PC-3 (cell line): ENCODE results near the gene XCR1. TPM values are rescaled to one million over a fixed set of nuclear protein-coding genes. Genes with fewer than 3 reads are reported as not detected.

Experiments
- ATAC-seq: fragments of 200-7000 bp; cut with Tn5 transposase; 2 replicates; pipeline ENCODE4 v1.9.1; 2020; ENCODE audit warnings: mild to moderate bottlenecking, moderate library complexity
- BruUV-seq: library from RNA; stranded (reverse); fragments of 400-500 nt; replicated peaks from 2 replicates; lab custom pipeline; 2021; lab: Mats Ljungman, UMichigan
- CTCF ChIA-PET: fragments of 300-600 bp; sonication (Branson Sonifier 250); formaldehyde crosslinking; loops from one replicate; lab custom pipeline; 2022; ENCODE audit warnings: antibody characterized with exemption; lab: Charles Lee
- POLR2A ChIA-PET: fragments of 300-600 bp; sonication (Branson Sonifier 250); formaldehyde crosslinking; loops from one replicate; lab custom pipeline; 2022; ENCODE audit warnings: antibody characterized with exemption; ENCODE audit not compliant: unreplicated experiment; lab: Charles Lee
- DNase-seq: peaks from one replicate; pipeline ENCODE4 v3.0.0-alpha.2; 2015
- H2AFZ ChIP-seq: fragments of 300-600 bp; sonication (generic); 2 replicates; pipeline ENCODE4 v1.6.0; 2016; ENCODE audit warnings: antibody characterized with exemption, low read length
- H3F3A ChIP-seq: fragments of 300-600 bp; sonication (generic); one replicate; pipeline ENCODE4 v1.6.0; 2017; ENCODE audit warnings: antibody characterized with exemption, low read length, control low read depth, mild to moderate bottlenecking; ENCODE audit not compliant: unreplicated experiment
- H3K27ac ChIP-seq: fragments of 300-600 bp; sonication (generic); 2 replicates; pipeline ENCODE4 v1.5.1; 2016; ENCODE audit warnings: mild to moderate bottlenecking, low read length
- H3K27me3 ChIP-seq: fragments of 300-600 bp; sonication (generic); 2 replicates; pipeline ENCODE4 v1.6.1; 2016; ENCODE audit warnings: low read length, mixed read lengths
- H3K36me3 ChIP-seq: fragments of 300-600 bp; sonication (generic); 2 replicates; pipeline ENCODE4 v1.6.1; 2016; ENCODE audit warnings: low read depth, mixed run types, low read length, mixed read lengths
- H3K4me1 ChIP-seq: fragments of 300-600 bp; sonication (generic); 2 replicates; pipeline ENCODE4 v1.5.1; 2016; ENCODE audit warnings: low read length; ENCODE audit not compliant: insufficient read depth
- H3K4me2 ChIP-seq: fragments of 300-600 bp; sonication (generic); 2 replicates; pipeline ENCODE4 v1.6.0; 2016; ENCODE audit warnings: low read length
- H3K4me3 ChIP-seq: fragments of 300-600 bp; sonication (generic); 2 replicates; pipeline ENCODE4 v1.5.1; 2016; ENCODE audit warnings: mild to moderate bottlenecking, low read length, mixed read lengths
- H3K79me2 ChIP-seq: fragments of 300-600 bp; sonication (generic); 2 replicates; pipeline ENCODE4 v1.6.1; 2017; ENCODE audit warnings: low read length, mixed read lengths
- H3K9ac ChIP-seq: fragments of 300-600 bp; sonication (generic); 2 replicates; pipeline ENCODE4 v1.6.0; 2016; ENCODE audit warnings: mild to moderate bottlenecking, low read length
- H3K9me2 ChIP-seq: fragments of 300-600 bp; sonication (generic); replicated peaks from 2 replicates; pipeline ENCODE4 v1.6.1; 2016; ENCODE audit warnings: mixed run types, low read length, mixed read lengths
- H3K9me3 ChIP-seq: fragments of 300-600 bp; sonication (generic); 2 replicates; pipeline ENCODE4 v1.6.1; 2016; ENCODE audit warnings: low read length, mixed read lengths
- H4K20me1 ChIP-seq: fragments of 300-600 bp; sonication (generic); 2 replicates; pipeline ENCODE4 v1.6.1; 2016; ENCODE audit warnings: low read length, mixed read lengths
- CTCF ChIP-seq: fragments of 300-600 bp; sonication (generic); conservative IDR thresholded peaks from 2 replicates; pipeline ENCODE4 v1.5.1; 2017; ENCODE audit warnings: antibody characterized with exemption, low read depth, mild to moderate bottlenecking, low read length
- EZH2 ChIP-seq: fragments of 300-600 bp; sonication (generic); IDR thresholded peaks from one replicate; pipeline ENCODE4 v1.6.1; 2017; ENCODE audit warnings: antibody characterized with exemption, mild to moderate bottlenecking, low read length; ENCODE audit not compliant: unreplicated experiment
- EZH2phosphoT487 ChIP-seq: fragments of 300-600 bp; sonication (generic); IDR thresholded peaks from 2 replicates; pipeline ENCODE4 v1.6.1; 2018; ENCODE audit warnings: mild to moderate bottlenecking, antibody characterized with exemption, low read length, borderline replicate concordance
- intact Hi-C: fragments of 100-400 bp; cut with micrococcal nuclease; formaldehyde crosslinking; loops from 2 replicates; pipeline ENCODE4 v1.9.0; 2023
- total RNA-seq: library from RNA; depleted of rRNA; stranded (reverse); fragments of >200 nt; gene quantifications from 2 replicates; pipeline ENCODE4 v1.2.3, GENCODE V29; 2014

The XCR1 gene
- total RNA-seq, 1 experiment from 2014 or later, result not detected

DNA sequence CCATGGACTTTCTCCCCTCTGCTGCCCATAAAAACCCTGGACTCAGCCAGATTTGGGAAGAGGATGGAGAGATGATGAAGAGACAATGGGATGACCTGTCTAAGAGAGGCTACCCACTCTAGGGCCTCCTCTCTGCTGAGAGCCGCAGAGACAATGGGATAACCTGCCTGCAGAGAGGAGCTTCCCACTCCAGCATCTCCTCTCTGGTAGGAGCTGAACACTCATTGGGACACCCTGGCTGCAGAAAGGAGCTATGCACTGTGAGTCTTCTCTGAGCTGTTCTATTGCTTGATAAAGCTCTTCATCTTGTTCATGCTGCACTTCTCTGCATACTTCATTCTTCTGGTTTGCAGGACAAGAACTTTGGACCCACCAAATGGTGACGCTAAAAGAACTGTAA lies 4.5 kb upstream of the XCR1 start:
- Histone ChIP-seq H4K20me1 (no peaks in the 10 kb centered on the region), H3K36me3 (peaks cover 2% of the 10 kb centered on the region; the same call in 1 of the 2 replicates), H3K27ac (no peak overlapping the region), H2AFZ (no peak overlapping the region), H3K79me2 (no peaks in the 10 kb centered on the region), H3F3A (no peaks in the 10 kb centered on the region), H3K9me2 (no peaks in the 10 kb centered on the region), H3K4me2 (no peak overlapping the region), H3K9me3 (peaks cover 7% of the 10 kb centered on the region), H3K27me3 (no peaks in the 10 kb centered on the region), H3K4me1 (no peaks in the 10 kb centered on the region), H3K4me3 (no peak overlapping the region), H3K9ac (no peak overlapping the region)
- DNase-seq (no peak), ATAC-seq (no peak)
- CTCF ChIA-PET, result no interaction called here
- POLR2A ChIA-PET, result no interaction called here
- intact Hi-C loops, result no loop called here
- BruUV-seq, result no TSS peak
- TF ChIP-seq CTCF, result no peak

DNA sequence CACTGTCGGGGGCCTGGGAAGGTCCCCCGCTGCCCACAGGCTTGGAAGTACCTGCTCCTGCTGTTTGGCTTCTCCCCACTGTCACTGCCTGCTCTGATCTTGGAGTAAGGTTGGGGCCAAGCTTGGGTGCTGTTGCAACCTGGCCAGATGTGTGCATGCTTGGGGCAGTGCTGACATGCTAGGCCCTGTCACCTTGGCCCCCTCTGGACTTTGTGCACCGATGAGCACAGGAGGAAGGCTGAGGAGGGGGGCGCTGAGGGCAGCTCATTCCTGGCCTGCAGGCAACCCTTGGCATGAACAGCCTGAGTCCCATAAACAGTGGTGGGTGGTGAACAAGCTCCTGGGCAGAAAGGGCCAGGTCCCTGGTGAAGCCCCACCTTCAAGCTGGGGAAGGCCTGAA lies 4.0 kb upstream of the XCR1 start:
- no peaks in the 10 kb centered on the region for H3K27me3 ChIP-seq
- BruUV-seq, result no TSS peak

GRCh38 chr3:46030626-46031025 lies 3.3 kb upstream of the XCR1 start:
- no peaks in the 10 kb centered on the region for H3K4me1 ChIP-seq
- H4K20me1 ChIP-seq, result no peaks in the 10 kb centered on the region
- H3K27me3 ChIP-seq, result no peaks in the 10 kb centered on the region
- no peak overlapping the region for H2AFZ ChIP-seq
- H3K9me2 ChIP-seq, result no peaks in the 10 kb centered on the region
- H3K4me3 ChIP-seq, result no peak overlapping the region
- intact Hi-C loops, result no loop called here
- no peak overlapping the region for H3K9ac ChIP-seq
- no peak overlapping the region for H3K27ac ChIP-seq
- H3K79me2 ChIP-seq, result no peaks in the 10 kb centered on the region
- POLR2A ChIA-PET, result no interaction called here
- ATAC-seq (no peak), DNase-seq (no peak)
- H3K36me3 ChIP-seq, result peaks cover 2% of the 10 kb centered on the region; the same call in 1 of the 2 replicates
- CTCF ChIA-PET, result no interaction called here
- peaks cover 7% of the 10 kb centered on the region for H3K9me3 ChIP-seq
- BruUV-seq, result no TSS peak
- H3F3A ChIP-seq, result no peaks in the 10 kb centered on the region
- TF ChIP-seq EZH2phosphoT487, result no peak
- no peak for TF ChIP-seq CTCF
- TF ChIP-seq EZH2, result no peak
- H3K4me2 ChIP-seq, result no peak overlapping the region

More for the DNA sequence above, 4.0 kb upstream of the XCR1 start:
- Histone ChIP-seq H3K36me3 (peaks cover 2% of the 10 kb centered on the region; the same call in 1 of the 2 replicates), H3K4me2 (no peak overlapping the region), H3F3A (no peaks in the 10 kb centered on the region), H3K9ac (no peak overlapping the region), H3K9me2 (no peaks in the 10 kb centered on the region), H2AFZ (no peak overlapping the region), H3K27ac (no peak overlapping the region), H3K9me3 (peaks cover 7% of the 10 kb centered on the region), H4K20me1 (no peaks in the 10 kb centered on the region), H3K4me1 (no peaks in the 10 kb centered on the region), H3K79me2 (no peaks in the 10 kb centered on the region), H3K4me3 (no peak overlapping the region)
- no peak for DNase-seq
- ChIA-PET CTCF (no interaction called here), POLR2A (no interaction called here)
- TF ChIP-seq EZH2phosphoT487, result no peak
- TF ChIP-seq EZH2, result no peak
- no peak for TF ChIP-seq CTCF
- ATAC-seq, result no peak
- intact Hi-C loops, result no loop called here
